GM23338 (cell line): ENCODE results near the gene MRO. TPM values are rescaled to one million over a fixed set of nuclear protein-coding genes. Genes with fewer than 3 reads are reported as not detected.

ENCODE experiments used
- ATAC-seq: fragments of 200-7000 bp; cut with Tn5 transposase; 3 replicates; pipeline ENCODE4 v1.9.1; 2020
- DNase-seq: peaks from one replicate; pipeline ENCODE4 v3.0.0-alpha.2; 2015; ENCODE audit warnings: low spot score
- H2AFZ ChIP-seq: fragments of 200-600 bp; sonication (generic); 2 replicates; pipeline ENCODE4 v1.8.0; 2016; ENCODE audit warnings: antibody characterized with exemption, mild to moderate bottlenecking, moderate library complexity
- H3F3A ChIP-seq: fragments of 200-600 bp; sonication (generic); replicated peaks from 2 replicates; pipeline ENCODE4 v1.8.0; 2017; ENCODE audit warnings: antibody characterized with exemption, mixed run types, low read depth
- H3K27ac ChIP-seq: fragments of 200-600 bp; sonication (generic); 2 replicates; pipeline ENCODE4 v1.6.1; 2016; ENCODE audit warnings: low read depth
- H3K27me3 ChIP-seq: fragments of 200-600 bp; sonication (generic); 2 replicates; pipeline ENCODE4 v1.8.0; 2016; ENCODE audit warnings: mild to moderate bottlenecking, mixed run types, moderate library complexity; ENCODE audit not compliant: insufficient read depth
- H3K36me3 ChIP-seq: fragments of 200-600 bp; sonication (generic); 2 replicates; pipeline ENCODE4 v1.8.0; 2016; ENCODE audit warnings: mild to moderate bottlenecking; ENCODE audit not compliant: insufficient read depth
- H3K4me1 ChIP-seq: fragments of 200-600 bp; sonication (generic); 2 replicates; pipeline ENCODE4 v1.8.0; 2016; ENCODE audit warnings: mild to moderate bottlenecking, moderate library complexity; ENCODE audit not compliant: insufficient read depth
- H3K4me2 ChIP-seq: fragments of 200-600 bp; sonication (generic); 2 replicates; pipeline ENCODE4 v1.7.1; 2017; ENCODE audit warnings: mixed run types
- H3K4me3 ChIP-seq: fragments of 200-600 bp; sonication (generic); 2 replicates; pipeline ENCODE4 v1.6.1; 2016; ENCODE audit warnings: mixed run types
- H3K79me2 ChIP-seq: fragments of 200-600 bp; sonication (generic); replicated peaks from 2 replicates; pipeline ENCODE4 v1.8.0; 2017; ENCODE audit warnings: mild to moderate bottlenecking; ENCODE audit not compliant: insufficient read depth
- H3K9me2 ChIP-seq: fragments of 200-600 bp; sonication (generic); 2 replicates; pipeline ENCODE4 v1.8.0; 2017; ENCODE audit not compliant: insufficient read depth
- H4K20me1 ChIP-seq: fragments of 200-600 bp; sonication (generic); replicated peaks from 2 replicates; pipeline ENCODE4 v1.8.0; 2017; ENCODE audit warnings: mild to moderate bottlenecking; ENCODE audit not compliant: insufficient read depth
- H3K27ac Mint-ChIP-seq: 2 replicates; pipeline ENCODE4 v1.8.0; 2020; ENCODE audit warnings: inconsistent platforms, mild to moderate bottlenecking, moderate library complexity, mixed read lengths
- H3K27me3 Mint-ChIP-seq: 3 replicates; pipeline ENCODE4 v1.8.0; 2022; ENCODE audit warnings: low read depth, mild to moderate bottlenecking, moderate library complexity, mixed read lengths, inconsistent platforms; ENCODE audit not compliant: insufficient read depth, poor library complexity
- H3K36me3 Mint-ChIP-seq: 3 replicates; pipeline ENCODE4 v1.8.0; 2021; ENCODE audit warnings: low read depth, mild to moderate bottlenecking, inconsistent platforms, moderate library complexity, mixed read lengths
- H3K4me1 Mint-ChIP-seq: 3 replicates; pipeline ENCODE4 v1.8.0; 2020; ENCODE audit warnings: mild to moderate bottlenecking, inconsistent platforms, mixed read lengths
- H3K4me3 Mint-ChIP-seq: 3 replicates; pipeline ENCODE4 v1.8.0; 2021; ENCODE audit warnings: moderate library complexity, mild to moderate bottlenecking, inconsistent platforms, mixed read lengths
- H3K9me3 Mint-ChIP-seq: 3 replicates; pipeline ENCODE4 v1.8.0; 2020; ENCODE audit warnings: moderate library complexity, mild to moderate bottlenecking, inconsistent platforms, mixed read lengths
- ETS1 ChIP-seq: IDR thresholded peaks from 2 replicates; pipeline ENCODE4 v1.6.1; 2016; ENCODE audit warnings: antibody characterized with exemption
- EZH2phosphoT487 ChIP-seq: fragments of 200-600 bp; sonication (generic); IDR thresholded peaks from one replicate; pipeline ENCODE4 v1.8.1; 2018; ENCODE audit warnings: antibody characterized with exemption; ENCODE audit not compliant: unreplicated experiment
- NANOG ChIP-seq: IDR thresholded peaks from 2 replicates; pipeline ENCODE4 v1.6.1; 2016; ENCODE audit warnings: antibody characterized with exemption, borderline replicate concordance
- POLR2AphosphoS5 ChIP-seq: IDR thresholded peaks from 2 replicates; pipeline ENCODE4 v1.6.1; 2016; ENCODE audit warnings: antibody characterized with exemption, low read depth
- REST ChIP-seq: IDR thresholded peaks from one replicate; pipeline ENCODE4 v1.6.1; 2018; ENCODE audit warnings: antibody characterized with exemption; ENCODE audit not compliant: unreplicated experiment
- ZNF114 ChIP-seq: fragments of 250-450 bp; sonication (Bioruptor Pico); IDR thresholded peaks from 2 replicates; pipeline ENCODE4 v1.5.0; 2020; ENCODE audit warnings: mild to moderate bottlenecking, moderate library complexity
- polyA plus RNA-seq: library from polyadenylated mRNA; unstranded; fragments of >200 nt; fragmentation: Nextera tagmentation; extraction: Ambion mirVana; gene quantifications from 2 replicates; pipeline ENCODE4 v1.2.1, GENCODE V29; 2016
- total RNA-seq: library from RNA; depleted of rRNA; stranded (reverse); fragments of >200 nt; shearing (Covaris generic); gene quantifications from 2 replicates; pipeline ENCODE4 v1.2.3, GENCODE V29; 2014

Gene MRO
- total and polyA plus RNA-seq, 2 experiments from 2014 or later, result 0.78 to 0.80 TPM

GRCh38 chr18:50862401-50862800 lies 42.6 kb upstream of the MRO start (continued):
- no peak for TF ChIP-seq REST
- no peak for TF ChIP-seq ETS1
- TF ChIP-seq NANOG, result no peak
- no peak for TF ChIP-seq EZH2phosphoT487

- Histone ChIP-seq H3K4me2 (no peak overlapping the region), H2AFZ (no peak overlapping the region), H3K9me2 (no peaks in the 10 kb centered on the region; the same call in 1 of the 2 replicates), H3K27ac (no peak overlapping the region), H3K27me3 (no peaks in the 10 kb centered on the region), H3K4me3 (no peak overlapping the region), H3F3A (no peaks in the 10 kb centered on the region), H3K79me2 (no peaks in the 10 kb centered on the region), H3K4me1 (no peaks in the 10 kb centered on the region), H3K36me3 (no peaks in the 10 kb centered on the region), H4K20me1 (no peaks in the 10 kb centered on the region)
- TF ChIP-seq POLR2AphosphoS5, result no peak
- no peak for TF ChIP-seq REST
- no peak for TF ChIP-seq ZNF114 (CRISPR knock-in tag)
- no peak overlapping the region for H3K27ac Mint-ChIP-seq
- peaks cover 4% of the 10 kb centered on the region for H3K27me3 Mint-ChIP-seq
- H3K4me1 Mint-ChIP-seq, result no peaks in the 10 kb centered on the region
- ATAC-seq, result no peak
- H3K9me3 Mint-ChIP-seq, result no peaks in the 10 kb centered on the region
- H3K4me3 Mint-ChIP-seq, result no peak overlapping the region
- DNase-seq, result no peak
- H3K36me3 Mint-ChIP-seq, result no peaks in the 10 kb centered on the region
These were observed 41.8 kb upstream of the MRO start for GRCh38 chr18:50861617-50862016.
